Fibroblast of upper back skin (primary cell): ENCODE results near the gene CCN2.

Experiments used
- DNase-seq: peaks from one replicate; pipeline ENCODE4 v3.0.0-alpha.2; 2013

The CCN2 gene

GRCh38 chr6:131963063-131963462 lies 11.9 kb upstream of the CCN2 start:
- DNase-seq, result no peak

- no peak for DNase-seq
Measured at GRCh38 chr6:131960371-131961133, 9.4 kb upstream of the CCN2 start.

DNA sequence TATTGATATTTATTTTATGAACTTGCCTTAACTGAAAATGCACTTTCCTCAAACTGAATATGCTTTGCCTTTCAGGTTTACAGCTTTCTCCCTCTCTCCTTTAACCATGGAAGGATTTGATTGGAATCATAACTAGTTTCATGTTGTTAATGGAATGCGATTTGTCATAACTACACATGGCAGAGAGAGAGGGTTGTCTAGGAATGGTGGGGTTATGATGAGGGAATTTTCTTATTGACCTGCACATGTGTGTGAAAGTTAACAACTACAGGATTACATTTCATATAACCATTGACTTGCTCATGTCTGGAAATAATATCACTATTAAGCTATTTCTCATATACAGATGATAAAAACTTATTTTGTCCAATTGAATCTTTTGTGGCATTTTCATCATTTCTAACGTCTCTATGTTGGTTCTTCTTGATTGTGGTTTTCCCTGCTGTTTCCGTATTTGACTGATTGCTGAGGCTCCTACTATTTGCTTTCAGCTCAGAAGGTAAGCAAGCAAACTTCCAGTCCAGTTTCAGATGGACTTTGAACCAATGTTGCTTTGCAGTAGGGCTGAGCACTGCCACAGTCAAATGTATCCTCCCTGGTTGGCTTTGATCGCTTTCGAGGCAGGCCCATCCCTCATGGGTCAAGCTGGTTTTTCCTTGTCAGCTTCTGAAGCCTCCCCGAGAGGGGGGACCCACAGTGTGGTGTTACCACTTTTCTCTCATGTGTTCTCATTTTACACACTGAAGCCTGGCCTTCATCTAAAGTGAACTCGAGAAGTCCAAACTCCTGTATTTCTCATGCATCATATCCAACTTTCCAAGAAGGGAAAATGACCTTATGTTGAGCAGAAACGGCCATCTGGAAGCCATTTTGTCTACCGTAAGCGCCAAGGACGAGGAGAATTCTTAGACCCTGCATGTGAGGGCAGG lies 7.6 kb upstream of the CCN2 start:
- DNase-seq, result peak; percentile 33

DNA sequence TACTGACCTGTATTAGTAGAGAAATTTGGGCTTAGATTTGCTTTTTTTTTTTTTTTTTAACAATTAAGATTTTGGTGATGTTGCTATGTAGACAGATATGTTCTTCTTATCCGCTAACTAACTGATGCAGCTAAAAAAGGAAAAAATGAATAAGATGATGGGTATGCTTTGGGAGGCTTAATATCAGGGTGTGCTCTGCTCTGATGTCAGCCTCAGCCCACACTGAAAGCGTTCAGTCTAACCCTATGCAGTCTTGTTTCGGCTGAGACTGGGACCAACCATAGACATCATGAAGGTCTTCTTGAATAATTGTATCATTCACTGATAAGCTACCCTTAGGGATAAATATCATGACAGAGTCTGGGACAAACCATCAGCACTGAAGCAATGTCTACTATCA lies 6.9 kb upstream of the CCN2 start:
- no peak for DNase-seq

GRCh38 chr6:131955876-131956275 lies 4.7 kb upstream of the CCN2 start:
- no peak for DNase-seq

DNA sequence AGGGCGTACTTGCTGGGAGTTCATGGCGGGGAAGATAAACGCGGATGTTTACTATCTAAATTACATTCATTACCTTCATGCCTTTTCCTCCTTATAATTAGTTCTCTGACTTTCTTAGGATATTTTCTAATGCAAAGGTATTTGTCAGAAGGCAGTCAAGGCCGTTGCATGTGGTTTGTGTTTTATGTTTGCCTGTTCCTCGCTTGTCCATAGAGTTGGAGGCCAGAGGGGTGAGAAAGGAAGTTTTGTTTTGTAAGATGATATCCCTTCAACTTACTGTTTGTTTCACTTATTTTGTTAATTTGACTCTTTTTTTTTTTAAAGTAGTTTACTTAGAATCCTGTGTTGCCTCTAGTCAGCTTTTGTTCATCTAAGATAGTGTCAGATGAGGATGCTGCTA lies 4.0 kb upstream of the CCN2 start:
- DNase-seq, result no peak

DNA sequence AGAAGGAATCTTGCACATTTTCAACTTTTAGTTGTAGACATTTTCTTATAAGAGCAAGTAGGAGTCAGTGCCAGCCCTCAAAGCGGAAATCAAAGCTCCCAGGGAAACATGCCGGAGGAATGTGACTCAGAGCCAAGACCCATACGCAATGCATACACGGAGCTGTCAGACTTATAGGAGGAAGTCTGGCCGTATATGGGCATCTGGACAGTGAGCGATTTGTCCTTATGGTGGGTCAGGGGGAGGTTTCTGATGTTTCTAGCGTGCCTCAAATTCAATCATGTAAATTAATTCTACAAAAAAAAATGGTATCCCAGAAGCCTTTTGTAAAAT lies 3.6 kb upstream of the CCN2 start:
- DNase-seq, result peak; percentile 99

DNA sequence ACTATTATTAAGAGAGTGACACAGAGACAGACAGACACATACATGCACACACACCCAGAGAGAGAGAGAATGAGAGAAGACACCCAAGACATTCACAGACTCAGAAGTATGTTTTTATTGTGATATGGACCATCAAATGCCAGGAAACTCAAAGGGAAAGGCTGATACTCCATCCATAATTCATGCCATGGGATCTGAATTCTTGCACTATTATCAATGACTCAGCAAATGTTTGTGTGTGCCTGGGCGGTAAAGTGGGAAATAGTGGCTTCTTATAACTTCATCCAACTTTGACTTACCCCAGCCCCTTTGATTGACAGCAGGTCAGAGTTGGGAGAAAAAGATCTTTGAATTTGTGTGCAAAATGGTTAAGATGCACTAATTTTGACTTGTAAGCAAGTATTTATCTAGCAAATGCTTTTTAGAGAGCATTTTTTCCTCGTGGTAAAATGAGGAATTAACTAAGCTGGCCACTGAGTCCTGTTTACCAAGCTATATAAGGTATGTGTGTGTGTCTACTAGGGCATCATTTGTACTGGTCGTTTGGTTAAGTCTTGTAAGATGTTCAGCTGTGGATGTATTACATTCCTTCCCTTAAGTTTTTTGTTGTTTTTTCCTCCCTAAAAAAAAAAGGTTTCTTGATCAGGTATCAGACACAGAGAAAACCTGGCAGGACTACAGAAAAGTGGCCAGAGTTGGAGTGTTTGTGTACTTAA lies 3.0 kb upstream of the CCN2 start:
- peak; percentile 68 for DNase-seq

DNA sequence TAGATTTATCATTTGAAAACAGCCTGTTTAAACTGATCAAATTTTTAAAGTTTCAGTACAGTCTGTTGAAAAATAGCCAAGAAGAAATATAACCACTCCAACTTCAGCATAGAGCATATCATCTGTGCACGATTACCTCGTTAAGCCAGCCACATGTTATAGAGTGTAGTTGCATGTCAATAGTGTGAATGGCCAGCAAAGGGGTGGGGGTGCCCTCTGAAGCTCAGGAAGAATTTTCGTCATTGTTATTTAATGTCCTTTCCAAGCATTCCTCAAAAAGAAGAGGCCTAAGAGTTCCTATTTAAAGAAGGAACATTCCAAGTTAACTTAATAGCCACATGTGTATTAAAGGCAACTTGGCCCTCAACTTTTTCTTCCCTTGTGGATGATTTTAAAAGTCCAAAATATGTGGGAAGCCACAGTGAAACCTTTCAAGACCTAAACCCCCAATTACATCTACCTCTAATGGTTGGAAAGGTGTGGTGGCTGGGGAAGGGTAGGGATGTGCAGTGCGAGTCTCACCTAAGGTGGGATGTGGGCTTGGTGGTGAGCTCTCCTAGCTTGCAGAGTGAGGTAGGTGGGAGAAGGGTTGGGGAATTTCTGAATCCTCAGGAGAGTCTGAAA lies 1.8 kb upstream of the CCN2 start:
- DNase-seq, result peak; percentile 70

GRCh38 chr6:131951576-131952230 lies 531 bp upstream of the CCN2 start:
- peak; percentile 38 for DNase-seq

DNA sequence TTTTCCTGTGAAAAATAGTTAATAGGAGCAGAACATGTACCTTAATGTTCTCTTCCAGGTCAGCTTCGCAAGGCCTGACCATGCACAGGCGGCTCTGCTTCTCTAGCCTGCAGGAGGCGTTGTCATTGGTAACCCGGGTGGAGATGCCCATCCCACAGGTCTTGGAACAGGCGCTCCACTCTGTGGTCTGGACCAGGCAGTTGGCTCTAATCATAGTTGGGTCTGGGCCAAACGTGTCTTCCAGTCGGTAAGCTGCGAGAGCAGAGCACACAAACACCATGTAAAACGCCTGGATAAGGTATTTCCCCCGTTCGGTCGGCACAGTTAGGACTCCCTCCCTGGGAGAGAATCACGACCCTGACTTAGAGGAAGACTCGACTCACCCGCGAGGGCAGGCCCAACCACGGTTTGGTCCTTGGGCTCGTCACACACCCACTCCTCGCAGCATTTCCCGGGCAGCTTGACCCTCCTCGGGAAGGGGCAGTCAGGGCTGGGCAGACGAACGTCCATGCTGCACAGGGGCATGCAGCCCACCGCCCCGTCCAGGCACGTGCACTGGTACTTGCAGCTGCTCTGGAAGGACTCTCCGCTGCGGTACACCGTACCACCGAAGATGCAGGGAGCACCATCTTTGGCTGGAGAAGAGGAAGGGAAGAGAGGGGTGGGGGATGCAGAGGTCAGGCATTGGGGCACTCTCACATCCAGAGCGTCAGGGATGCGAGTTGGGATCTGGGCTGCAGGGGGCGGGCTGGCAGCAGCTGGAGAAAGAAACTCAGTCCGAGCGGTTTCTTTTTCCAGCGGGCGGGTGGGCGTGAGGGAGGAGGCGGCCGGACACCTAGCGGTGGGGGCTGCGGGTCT lies 1.0 kb downstream of the CCN2 start:
- DNase-seq, result peak; percentile 86

- DNase-seq, result peak; percentile 83
Measured at GRCh38 chr6:131949620-131949908, 1.6 kb downstream of the CCN2 start.

- DNase-seq, result peak; percentile 70
Measured at GRCh38 chr6:131948692-131949619, 2.2 kb downstream of the CCN2 start.

DNA sequence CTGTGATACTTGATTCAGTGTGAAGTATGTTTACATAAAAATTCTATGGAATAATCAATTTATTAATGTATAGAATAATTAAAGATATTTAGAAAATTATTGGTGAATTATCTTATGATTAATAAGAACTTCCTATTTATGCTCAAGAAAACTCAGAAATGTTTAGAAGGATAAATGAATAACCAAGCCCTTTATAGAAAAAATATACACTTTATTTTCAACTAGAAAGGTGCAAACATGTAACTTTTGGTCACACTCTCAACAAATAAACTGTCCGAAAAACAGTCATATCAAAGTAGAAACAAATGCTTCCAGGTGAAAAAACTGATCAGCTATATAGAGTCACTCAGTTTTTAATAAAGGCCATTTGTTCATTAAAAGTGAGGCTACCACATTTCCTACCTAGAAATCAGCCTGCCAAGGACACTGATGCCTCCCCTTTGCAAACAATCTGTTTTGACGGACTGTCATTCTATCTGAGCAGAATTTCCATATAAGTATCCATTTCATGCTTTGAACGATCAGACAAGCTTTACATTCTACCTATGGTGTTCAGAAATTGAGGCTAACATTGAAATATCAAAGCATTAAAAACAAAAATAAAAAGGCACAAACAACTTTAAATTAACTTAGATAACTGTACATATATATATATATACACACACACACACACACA lies 3.0 kb downstream of the CCN2 start:
- DNase-seq, result peak; percentile 23

GRCh38 chr6:131946992-131947955 lies 3.9 kb downstream of the CCN2 start:
- DNase-seq, result peak; percentile 66

- DNase-seq, result peak; percentile 59
Measured at GRCh38 chr6:131946404-131946991, 4.7 kb downstream of the CCN2 start.

DNA sequence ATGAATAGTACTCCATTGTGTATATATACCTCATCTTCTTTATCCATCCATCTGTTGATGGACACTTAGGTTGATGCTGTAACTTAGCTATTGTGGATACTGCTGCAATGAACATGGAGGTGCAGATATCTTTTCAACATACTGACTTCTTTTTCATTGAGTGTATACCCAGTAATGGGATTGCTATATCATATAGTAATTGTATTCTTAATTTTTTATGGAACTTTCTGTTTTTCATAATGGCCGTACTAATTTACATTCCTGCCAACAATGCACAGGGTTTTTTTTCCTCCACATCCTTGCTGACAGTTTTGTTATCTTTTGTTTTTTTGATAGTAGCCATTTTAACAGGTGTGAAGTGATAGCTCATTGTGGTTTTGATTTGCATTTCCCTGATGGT lies 5.2 kb downstream of the CCN2 start:
- DNase-seq, result no peak
